Natural killer cell treated with Interleukin-12 subunit alpha and Interleukin-12 subunit beta and Interleukin-15 and Interleukin-18, amount 100 ng/mL, for 72 hours (primary cell): ENCODE data around the gene KNL1. TPM values are rescaled to one million over a fixed set of nuclear protein-coding genes. Genes with fewer than 3 reads are reported as not detected.
A peak's percentile ranks its signal among the peaks of the same experiment; 100 is the strongest.

ENCODE experiments used
- ATAC-seq, 2 donors: fragments of 150-1000 bp; cut with Tn5 transposase in 1 of 2; sonication (Bioruptor Pico), chemical (Tn5 transposase) in 1 of 2; 2 replicates each; pipeline ENCODE4 v1.10.0; 2021
- DNase-seq: peaks from one replicate; pipeline ENCODE4 v3.0.0; 2022; ENCODE audit warnings: low spot score
- H3K27ac Mint-ChIP-seq, 2 donors: 1 replicate in 1 of 2; 2 replicates in 1 of 2; pipeline ENCODE4 v1.8.0; 2022; ENCODE audit warnings: mixed read lengths in 2 of 2, mild to moderate bottlenecking in 1 of 2, moderate library complexity in 1 of 2
- H3K27me3 Mint-ChIP-seq, 2 donors: 1 replicate in 1 of 2; 2 replicates in 1 of 2; pipeline ENCODE4 v1.8.0; 2022; ENCODE audit warnings: mixed read lengths in 2 of 2
- H3K36me3 Mint-ChIP-seq: one replicate; pipeline ENCODE4 v1.8.0; 2022; ENCODE audit warnings: mixed read lengths
- H3K4me1 Mint-ChIP-seq, 2 donors: 1 replicate in 1 of 2; 2 replicates in 1 of 2; pipeline ENCODE4 v1.8.0; 2022; ENCODE audit warnings: low read depth in 2 of 2, mixed read lengths in 2 of 2, mild to moderate bottlenecking in 1 of 2
- H3K4me3 Mint-ChIP-seq: one replicate; pipeline ENCODE4 v1.8.0; 2022; ENCODE audit warnings: mixed read lengths
- H3K9me3 Mint-ChIP-seq: 2 replicates; pipeline ENCODE4 v1.8.0; 2022; ENCODE audit warnings: mixed read lengths
- total RNA-seq, 2 donors: library from RNA; stranded (reverse); gene quantifications; one replicate each; pipeline ENCODE4 v1.2.3, GENCODE V29; 2022

KNL1 gene, protein sequence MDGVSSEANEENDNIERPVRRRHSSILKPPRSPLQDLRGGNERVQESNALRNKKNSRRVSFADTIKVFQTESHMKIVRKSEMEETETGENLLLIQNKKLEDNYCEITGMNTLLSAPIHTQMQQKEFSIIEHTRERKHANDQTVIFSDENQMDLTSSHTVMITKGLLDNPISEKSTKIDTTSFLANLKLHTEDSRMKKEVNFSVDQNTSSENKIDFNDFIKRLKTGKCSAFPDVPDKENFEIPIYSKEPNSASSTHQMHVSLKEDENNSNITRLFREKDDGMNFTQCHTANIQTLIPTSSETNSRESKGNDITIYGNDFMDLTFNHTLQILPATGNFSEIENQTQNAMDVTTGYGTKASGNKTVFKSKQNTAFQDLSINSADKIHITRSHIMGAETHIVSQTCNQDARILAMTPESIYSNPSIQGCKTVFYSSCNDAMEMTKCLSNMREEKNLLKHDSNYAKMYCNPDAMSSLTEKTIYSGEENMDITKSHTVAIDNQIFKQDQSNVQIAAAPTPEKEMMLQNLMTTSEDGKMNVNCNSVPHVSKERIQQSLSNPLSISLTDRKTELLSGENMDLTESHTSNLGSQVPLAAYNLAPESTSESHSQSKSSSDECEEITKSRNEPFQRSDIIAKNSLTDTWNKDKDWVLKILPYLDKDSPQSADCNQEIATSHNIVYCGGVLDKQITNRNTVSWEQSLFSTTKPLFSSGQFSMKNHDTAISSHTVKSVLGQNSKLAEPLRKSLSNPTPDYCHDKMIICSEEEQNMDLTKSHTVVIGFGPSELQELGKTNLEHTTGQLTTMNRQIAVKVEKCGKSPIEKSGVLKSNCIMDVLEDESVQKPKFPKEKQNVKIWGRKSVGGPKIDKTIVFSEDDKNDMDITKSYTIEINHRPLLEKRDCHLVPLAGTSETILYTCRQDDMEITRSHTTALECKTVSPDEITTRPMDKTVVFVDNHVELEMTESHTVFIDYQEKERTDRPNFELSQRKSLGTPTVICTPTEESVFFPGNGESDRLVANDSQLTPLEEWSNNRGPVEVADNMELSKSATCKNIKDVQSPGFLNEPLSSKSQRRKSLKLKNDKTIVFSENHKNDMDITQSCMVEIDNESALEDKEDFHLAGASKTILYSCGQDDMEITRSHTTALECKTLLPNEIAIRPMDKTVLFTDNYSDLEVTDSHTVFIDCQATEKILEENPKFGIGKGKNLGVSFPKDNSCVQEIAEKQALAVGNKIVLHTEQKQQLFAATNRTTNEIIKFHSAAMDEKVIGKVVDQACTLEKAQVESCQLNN (N-terminal part only)
- total RNA-seq = 10 to 100 TPM; 20.1 to 48.6 TPM

- H3K27me3 Mint-ChIP-seq = no peaks in the 10 kb centered on the region
- H3K4me3 Mint-ChIP-seq = peak within 1 kb of the TSS; percentile 97
- H3K27ac Mint-ChIP-seq = peak within 1 kb of the TSS; percentile 97 to 98
- H3K4me1 Mint-ChIP-seq = peaks cover 28 to 29% of the 10 kb centered on the region in 2 donors
- H3K9me3 Mint-ChIP-seq = no peaks in the 10 kb centered on the region
- no peaks in the 10 kb centered on the region for H3K36me3 Mint-ChIP-seq
- DNase-seq (peak; percentile 90), ATAC-seq (peak; percentile 92 to 93)
Observed at GRCh38 chr15:40593588-40594428, at the start of gene KNL1. Gene KNL1, plus strand, starts transcription at chr15:40594249. Its CDS starts 8,683 bp downstream, at chr15:40602932.

DNA sequence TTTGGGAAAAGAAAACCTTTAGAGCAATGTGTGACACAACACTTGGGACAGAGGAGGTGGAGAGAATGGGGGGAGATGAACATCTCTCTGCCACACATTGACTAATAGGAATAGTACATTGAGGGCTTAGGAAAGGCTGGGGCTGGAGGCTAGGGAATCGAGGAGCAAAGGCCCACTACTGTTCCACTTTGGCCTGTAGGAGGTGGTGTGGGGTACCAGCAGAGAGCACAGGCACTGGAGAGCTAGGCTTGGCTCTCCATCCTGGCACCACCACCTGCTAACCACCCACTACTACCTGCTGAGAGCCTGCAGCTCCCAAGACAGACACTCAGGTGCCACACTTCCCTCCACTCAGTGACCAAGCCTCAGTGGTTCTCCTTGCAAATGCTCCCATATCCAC, 48.6 kb upstream of the KNL1 start:
- Mint-ChIP-seq H3K36me3 (peaks cover 13% of the 10 kb centered on the region), H3K27me3 (no peaks in the 10 kb centered on the region), H3K4me1 (peaks cover 0 to 9% of the 10 kb centered on the region in 2 donors), H3K27ac (no peak overlapping the region), H3K4me3 (no peak overlapping the region), H3K9me3 (no peaks in the 10 kb centered on the region)
- ATAC-seq = no peak
- no peak for DNase-seq

DNA sequence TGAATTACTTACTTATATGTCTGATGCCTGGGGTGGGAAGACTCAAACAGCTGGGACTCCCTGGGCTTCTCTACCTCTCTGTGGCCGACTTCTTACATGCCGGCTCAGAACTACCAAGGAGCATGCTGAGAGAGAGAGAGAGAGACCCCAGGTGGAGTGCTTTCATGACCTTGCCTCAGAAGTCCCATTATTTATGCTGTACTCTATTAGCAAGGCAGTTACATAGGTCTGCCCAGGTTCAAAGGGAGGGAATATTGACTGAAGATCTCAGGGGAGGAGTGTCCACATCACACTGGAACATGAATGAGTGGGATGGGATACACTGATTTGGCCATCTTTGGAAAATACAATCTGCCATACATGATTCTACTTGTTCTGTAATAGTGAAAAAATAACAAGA, 45.4 kb upstream of the KNL1 start:
- H3K4me1 Mint-ChIP-seq = peaks cover 0 to 9% of the 10 kb centered on the region in 2 donors
- ATAC-seq (no peak), DNase-seq (no peak)
- H3K4me3 Mint-ChIP-seq = no peak overlapping the region
- no peaks in the 10 kb centered on the region for H3K9me3 Mint-ChIP-seq
- peaks cover 13% of the 10 kb centered on the region for H3K36me3 Mint-ChIP-seq
- no peak overlapping the region for H3K27ac Mint-ChIP-seq
- no peaks in the 10 kb centered on the region for H3K27me3 Mint-ChIP-seq

- no peak overlapping the region for H3K4me3 Mint-ChIP-seq
- H3K36me3 Mint-ChIP-seq = peaks cover 13% of the 10 kb centered on the region
- peaks cover 0 to 5% of the 10 kb centered on the region in 2 donors for H3K4me1 Mint-ChIP-seq
- no peaks in the 10 kb centered on the region for H3K9me3 Mint-ChIP-seq
- ATAC-seq (no peak), DNase-seq (no peak)
- H3K27me3 Mint-ChIP-seq = no peaks in the 10 kb centered on the region
- H3K27ac Mint-ChIP-seq = no peak overlapping the region
Observed at GRCh38 chr15:40549894-40550293, 44.2 kb upstream of the KNL1 start.

GRCh38 chr15:40550341-40551037, 43.6 kb upstream of the KNL1 start:
- Mint-ChIP-seq H3K27me3 (no peaks in the 10 kb centered on the region), H3K4me1 (peaks cover 0 to 5% of the 10 kb centered on the region in 2 donors), H3K36me3 (peaks cover 15% of the 10 kb centered on the region), H3K9me3 (no peaks in the 10 kb centered on the region), H3K4me3 (no peak overlapping the region), H3K27ac (no peak overlapping the region)
- ATAC-seq (no peak), DNase-seq (no peak)

- ATAC-seq (no peak), DNase-seq (no peak)
- H3K27me3 Mint-ChIP-seq = no peaks in the 10 kb centered on the region
- H3K9me3 Mint-ChIP-seq = no peaks in the 10 kb centered on the region
- H3K27ac Mint-ChIP-seq = no peak overlapping the region
- H3K36me3 Mint-ChIP-seq = peaks cover 16% of the 10 kb centered on the region
- no peak overlapping the region for H3K4me3 Mint-ChIP-seq
- peaks cover 5% of the 10 kb centered on the region in 2 donors for H3K4me1 Mint-ChIP-seq
Observed at GRCh38 chr15:40554161-40554525, 39.9 kb upstream of the KNL1 start.

DNA sequence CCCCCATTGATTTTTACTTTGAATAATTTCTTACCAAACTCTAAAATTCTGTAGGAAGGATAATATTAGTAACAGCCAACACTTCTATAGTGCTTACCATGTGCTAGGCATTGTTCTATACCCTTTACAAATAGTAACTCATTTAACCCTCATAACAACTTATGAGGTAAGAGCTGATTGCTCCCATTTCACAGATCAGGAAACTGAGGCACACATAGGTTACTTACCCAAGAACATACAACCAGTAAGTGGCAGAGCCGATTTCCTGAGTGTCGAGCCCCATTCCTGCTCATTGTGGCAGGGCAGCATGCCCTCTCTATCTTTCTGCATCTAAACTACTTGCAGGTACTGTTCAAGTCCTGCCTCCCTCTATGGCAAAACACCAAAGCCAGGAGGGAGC, 38.2 kb upstream of the KNL1 start:
- ATAC-seq (no peak), DNase-seq (no peak)
- H3K9me3 Mint-ChIP-seq = no peaks in the 10 kb centered on the region
- H3K27me3 Mint-ChIP-seq = no peaks in the 10 kb centered on the region
- no peak overlapping the region for H3K4me3 Mint-ChIP-seq
- peaks cover 19% of the 10 kb centered on the region for H3K36me3 Mint-ChIP-seq
- H3K4me1 Mint-ChIP-seq = peaks cover 14 to 20% of the 10 kb centered on the region in 2 donors
- H3K27ac Mint-ChIP-seq = no peak overlapping the region

- no peaks in the 10 kb centered on the region for H3K27me3 Mint-ChIP-seq
- H3K4me3 Mint-ChIP-seq = no peak overlapping the region
- no peaks in the 10 kb centered on the region for H3K9me3 Mint-ChIP-seq
- peaks cover 23% of the 10 kb centered on the region for H3K36me3 Mint-ChIP-seq
- DNase-seq (no peak), ATAC-seq (no peak)
- peaks cover 24 to 34% of the 10 kb centered on the region in 2 donors for H3K4me1 Mint-ChIP-seq
- H3K27ac Mint-ChIP-seq = no peak overlapping the region
Observed at GRCh38 chr15:40558952-40559742, 34.9 kb upstream of the KNL1 start.

- DNase-seq (no peak), ATAC-seq (no peak)
- H3K4me1 Mint-ChIP-seq = peaks cover 39 to 50% of the 10 kb centered on the region in 2 donors
- H3K4me3 Mint-ChIP-seq = peak overlapping the region; percentile 21
- H3K27me3 Mint-ChIP-seq = no peaks in the 10 kb centered on the region
- H3K9me3 Mint-ChIP-seq = no peaks in the 10 kb centered on the region
- H3K27ac Mint-ChIP-seq = no peak overlapping the region
- peaks cover 11% of the 10 kb centered on the region for H3K36me3 Mint-ChIP-seq
Observed at GRCh38 chr15:40562691-40563090, 31.4 kb upstream of the KNL1 start.

DNA sequence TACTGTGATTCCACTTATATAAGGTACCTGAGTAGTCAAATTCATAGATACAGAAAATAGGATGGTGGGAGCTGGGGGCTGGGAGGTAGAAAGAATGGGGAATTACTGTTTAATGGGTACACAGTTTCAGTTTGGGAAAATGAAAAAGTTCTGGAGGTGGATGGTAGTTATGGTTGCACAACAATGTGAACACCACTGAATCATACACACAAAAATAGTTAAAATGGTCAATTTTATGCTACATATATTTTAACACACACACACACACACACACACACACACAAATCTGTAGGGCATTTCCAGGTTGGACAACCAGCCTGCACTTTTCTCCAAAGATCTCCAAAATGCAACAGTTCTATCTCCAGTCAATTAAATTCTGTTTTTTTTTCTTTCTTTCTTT, 30.6 kb upstream of the KNL1 start:
- peak overlapping the region; percentile 97 for H3K4me3 Mint-ChIP-seq
- H3K9me3 Mint-ChIP-seq = no peaks in the 10 kb centered on the region
- no peak for DNase-seq
- peaks cover 11% of the 10 kb centered on the region for H3K36me3 Mint-ChIP-seq
- ATAC-seq = no peak
- H3K4me1 Mint-ChIP-seq = peaks cover 39 to 52% of the 10 kb centered on the region in 2 donors
- no peaks in the 10 kb centered on the region for H3K27me3 Mint-ChIP-seq
- H3K27ac Mint-ChIP-seq = peak overlapping the region in 1 of 2 donors; percentile 95

DNA sequence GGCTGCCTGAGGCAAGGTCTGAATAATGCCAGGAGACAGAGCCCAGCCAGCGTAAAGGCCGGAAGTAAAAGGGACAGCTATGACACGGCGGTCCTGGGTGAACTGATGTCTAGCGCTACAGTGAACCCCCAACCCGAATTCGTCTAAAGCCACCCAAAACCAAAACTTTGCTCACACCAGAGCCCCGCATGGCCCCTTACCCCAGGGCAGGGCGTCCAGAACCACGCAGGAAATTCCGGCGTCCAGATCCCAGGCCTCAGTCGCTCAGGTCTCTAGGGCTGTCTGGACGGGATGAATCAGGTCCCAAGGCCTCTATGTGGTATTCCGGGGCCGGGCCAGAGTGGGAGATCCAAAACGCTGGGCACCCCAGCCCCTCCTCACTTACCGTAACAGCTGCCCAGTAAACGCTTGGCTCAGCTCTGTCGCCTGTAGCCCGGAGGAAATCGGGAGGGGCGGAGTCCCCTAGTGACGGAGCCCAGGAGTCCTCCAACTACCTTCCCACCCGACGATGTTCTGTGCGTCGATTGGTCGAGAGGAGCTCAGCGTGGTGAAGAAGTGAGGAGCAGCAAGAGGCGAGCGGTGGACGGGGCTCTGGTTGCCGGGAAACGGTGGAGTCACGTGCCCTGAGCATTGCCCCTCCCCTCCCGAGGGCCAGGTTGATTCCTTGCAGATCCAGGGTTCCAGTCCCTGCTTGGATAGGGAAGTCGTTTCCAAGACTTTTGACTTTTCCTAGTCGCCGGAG, 29.3 kb upstream of the KNL1 start, which contains the start of gene CCDC32:
Gene CCDC32, minus strand, starts transcription at position 452 of the 742 bp plus-strand sequence. CDS start 2,027 bp downstream, outside the sequence.
- H3K27me3 Mint-ChIP-seq = no peaks in the 10 kb centered on the region
- DNase-seq (peak; percentile 98), ATAC-seq (peak; percentile 97 to 98)
- peak within 1 kb of the TSS; percentile 97 for H3K4me3 Mint-ChIP-seq
- peak within 1 kb of the TSS; percentile 82 to 95 for H3K27ac Mint-ChIP-seq
- no peaks in the 10 kb centered on the region for H3K9me3 Mint-ChIP-seq
- peaks cover 11% of the 10 kb centered on the region for H3K36me3 Mint-ChIP-seq
- peaks cover 40 to 49% of the 10 kb centered on the region in 2 donors for H3K4me1 Mint-ChIP-seq
